CD4-positive, alpha-beta T cell (primary cell): Measurements from ENCODE around the gene NIPAL1. TPM values are rescaled to one million over a fixed set of nuclear protein-coding genes. Genes with fewer than 3 reads are reported as not detected.

Source experiments
- ATAC-seq: fragments of 200-7000 bp; cut with Tn5 transposase; one replicate; pipeline ENCODE4 v1.10.0; 2022; ENCODE audit warnings: mild to moderate bottlenecking; ENCODE audit not compliant: poor library complexity
- CTCF ChIA-PET: fragments of 350-600 bp; sonication (Branson Sonifier 250); formaldehyde crosslinking; loops from one replicate; lab custom pipeline; 2021; ENCODE audit warnings: antibody characterized with exemption, inconsistent platforms; lab: Charles Lee
- POLR2A ChIA-PET: fragments of 350-600 bp; sonication (Branson Sonifier 250); formaldehyde crosslinking; loops from one replicate; lab custom pipeline; 2021; ENCODE audit warnings: antibody characterized with exemption, inconsistent platforms; lab: Charles Lee
- DNase-seq, 14 experiments: peaks; one replicate each; pipeline ENCODE4 v3.0.0-alpha.2; 2013 to 2020; ENCODE audit warnings: mixed read lengths in 2 of 14
- H3K27ac ChIP-seq, 2 donors: one replicate each; pipeline versions ENCODE4 v1.5.1 to v1.7.0; 2013; ENCODE audit warnings: low read length in 2 of 2, low read depth in 1 of 2, mild to moderate bottlenecking in 1 of 2
- H3K27me3 ChIP-seq, 2 experiments: 1 replicate in 1 of 2; 2 replicates in 1 of 2; pipeline versions ENCODE4 v1.6.1 to v1.7.0; 2013; ENCODE audit warnings: low read length in 2 of 2, control low read depth in 1 of 2, mild to moderate bottlenecking in 1 of 2, moderate library complexity in 1 of 2; ENCODE audit not compliant: insufficient read depth in 2 of 2, control insufficient read depth in 1 of 2
- H3K36me3 ChIP-seq: one replicate; pipeline ENCODE4 v1.6.1; 2013; ENCODE audit warnings: low read length, control low read depth; ENCODE audit not compliant: insufficient read depth
- H3K4me1 ChIP-seq: one replicate; pipeline ENCODE4 v1.6.1; 2013; ENCODE audit warnings: low read length, control low read depth; ENCODE audit not compliant: insufficient read depth
- H3K4me3 ChIP-seq: one replicate; pipeline ENCODE4 v1.5.1; 2013; ENCODE audit warnings: mild to moderate bottlenecking, low read length, moderate library complexity
- H3K9me3 ChIP-seq, 2 experiments: 1 replicate in 1 of 2; 2 replicates in 1 of 2; pipeline versions ENCODE4 v1.6.1 to v1.7.0; 2013; ENCODE audit warnings: low read length in 2 of 2, mild to moderate bottlenecking in 2 of 2, control low read depth in 1 of 2, moderate library complexity in 1 of 2; ENCODE audit not compliant: control insufficient read depth in 1 of 2, insufficient read depth in 1 of 2
- H3K27ac Mint-ChIP-seq: one replicate; pipeline ENCODE4 v1.8.0; 2020; ENCODE audit warnings: mixed read lengths
- H3K27me3 Mint-ChIP-seq: one replicate; pipeline ENCODE4 v1.8.0; 2021; ENCODE audit warnings: mixed read lengths
- H3K36me3 Mint-ChIP-seq: one replicate; pipeline ENCODE4 v1.8.0; 2021; ENCODE audit warnings: low read depth, mixed read lengths
- H3K4me1 Mint-ChIP-seq: one replicate; pipeline ENCODE4 v1.8.0; 2021; ENCODE audit warnings: low read depth, mixed read lengths
- H3K4me3 Mint-ChIP-seq: one replicate; pipeline ENCODE4 v1.8.0; 2020; ENCODE audit warnings: mild to moderate bottlenecking, mixed read lengths
- H3K9me3 Mint-ChIP-seq: one replicate; pipeline ENCODE4 v1.8.0; 2020; ENCODE audit warnings: mixed read lengths
- CTCF ChIP-seq: fragments of 200-600 bp; IDR thresholded peaks from one replicate; pipeline ENCODE4 v1.8.0; 2022; ENCODE audit warnings: antibody characterized with exemption, mild to moderate bottlenecking
- intact Hi-C, 2 experiments: fragments of 100-400 bp; cut with DNase I in 1 of 2; cut with micrococcal nuclease in 1 of 2; formaldehyde crosslinking; loops; one replicate each; pipeline versions ENCODE4 v1.15.1 to v1.9.0; 2023 to 2025; cut with DNase I, micrococcal nuclease
- total RNA-seq, 174 experiments: library from RNA in 2 of 174; stranded (reverse) in 2 of 174; gene quantifications; one replicate each; pipeline ENCODE4 v1.2.3 and lab custom pipeline; 2021 to 2026

Gene NIPAL1
- total RNA-seq, 2 experiments from 2014 or later = 0.45 to 0.85 TPM

DNA sequence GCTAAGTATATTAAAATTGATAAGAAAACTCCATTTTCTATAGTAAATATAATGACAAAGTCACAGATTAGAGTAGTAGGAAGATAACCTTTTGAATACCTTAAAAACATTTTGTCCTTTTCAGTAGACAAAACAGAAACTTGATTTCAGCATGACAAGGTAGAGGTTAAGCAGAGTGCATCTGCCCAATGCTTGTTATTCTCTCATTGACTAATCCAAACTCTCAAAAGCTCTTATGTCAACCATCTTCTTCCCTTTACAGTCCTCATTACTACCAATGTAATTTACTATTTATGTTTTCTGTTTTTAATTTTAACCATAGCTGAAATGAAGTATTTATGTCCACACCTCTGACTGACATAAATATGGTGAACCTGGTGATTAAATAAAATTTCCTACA lies 11.1 kb downstream of the NIPAL1 start:
- no peak for TF ChIP-seq CTCF
- no peak overlapping the region for H3K27ac ChIP-seq
- H3K9me3 Mint-ChIP-seq = no peaks in the 10 kb centered on the region
- intact Hi-C loops = no loop called here
- H3K4me1 ChIP-seq = no peaks in the 10 kb centered on the region
- no peaks in the 10 kb centered on the region for H3K9me3 ChIP-seq
- ChIA-PET CTCF (no interaction called here), POLR2A (interaction anchor here (1.3 kb wide), 1 partner anchor 20 kb away, joined by 3 read pairs; no protein-coding TSS in a partner anchor)
- H3K36me3 Mint-ChIP-seq = no peaks in the 10 kb centered on the region
- no peak for ATAC-seq
- H3K36me3 ChIP-seq = no peaks in the 10 kb centered on the region
- H3K27me3 ChIP-seq = no peaks in the 10 kb centered on the region
- no peaks in the 10 kb centered on the region for H3K4me1 Mint-ChIP-seq
- H3K4me3 Mint-ChIP-seq = no peak overlapping the region
- no peak overlapping the region for H3K27ac Mint-ChIP-seq
- no peak for DNase-seq
- H3K4me3 ChIP-seq = no peak overlapping the region
- no peaks in the 10 kb centered on the region for H3K27me3 Mint-ChIP-seq

DNA sequence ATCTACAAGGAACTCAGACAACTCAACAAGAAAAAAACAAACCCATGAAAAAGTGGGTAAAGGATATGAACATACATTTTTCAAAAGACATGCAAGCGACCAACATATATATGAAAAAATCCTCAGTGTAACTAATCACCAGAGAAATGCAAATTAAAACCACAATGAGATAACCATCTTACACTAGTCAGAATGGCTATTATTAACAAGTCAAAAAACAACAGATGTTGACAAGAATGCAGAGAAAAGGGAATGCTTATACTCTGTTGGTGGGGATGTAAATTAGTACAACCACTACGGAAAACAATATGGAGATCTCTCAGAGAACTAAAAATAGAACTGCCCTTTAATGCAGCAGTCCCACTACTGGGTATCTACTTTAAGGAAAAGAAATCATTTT lies 12.1 kb downstream of the NIPAL1 start:
- H3K4me3 ChIP-seq = no peak overlapping the region
- Mint-ChIP-seq H3K9me3 (no peaks in the 10 kb centered on the region), H3K27ac (no peak overlapping the region), H3K36me3 (no peaks in the 10 kb centered on the region), H3K27me3 (no peaks in the 10 kb centered on the region), H3K4me3 (no peak overlapping the region), H3K4me1 (peaks cover 1% of the 10 kb centered on the region)
- H3K4me1 ChIP-seq = no peaks in the 10 kb centered on the region
- ChIA-PET CTCF (no interaction called here), POLR2A (no interaction called here)
- ATAC-seq (no peak), DNase-seq (no peak)
- intact Hi-C loops = no loop called here
- no peak for TF ChIP-seq CTCF
- H3K27ac ChIP-seq = no peak overlapping the region
- H3K9me3 ChIP-seq = no peaks in the 10 kb centered on the region
- no peaks in the 10 kb centered on the region for H3K36me3 ChIP-seq
- H3K27me3 ChIP-seq = no peaks in the 10 kb centered on the region

DNA sequence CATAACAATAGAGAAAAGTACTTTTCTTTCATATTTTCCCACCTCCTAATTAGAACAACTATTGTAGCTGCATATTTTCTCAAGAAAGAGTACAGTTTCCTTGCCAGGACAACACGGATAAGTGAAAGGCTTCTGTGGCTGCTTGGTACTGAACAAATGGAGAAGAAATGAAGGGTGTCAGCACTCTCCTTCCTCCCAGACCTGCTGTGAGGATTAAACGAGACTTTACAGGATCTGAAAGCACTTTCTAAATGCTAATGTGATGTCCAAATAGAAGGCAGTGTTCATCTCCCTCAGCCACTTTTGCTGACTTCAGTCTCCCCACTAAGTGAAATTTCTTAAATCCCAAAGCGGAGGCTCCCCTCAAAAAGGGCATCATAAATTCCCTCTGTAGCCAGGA lies 13.9 kb downstream of the NIPAL1 start:
- TF ChIP-seq CTCF = no peak
- H3K36me3 ChIP-seq = no peaks in the 10 kb centered on the region
- Mint-ChIP-seq H3K27me3 (no peaks in the 10 kb centered on the region), H3K4me3 (no peak overlapping the region), H3K4me1 (peaks cover 5% of the 10 kb centered on the region), H3K9me3 (no peaks in the 10 kb centered on the region), H3K36me3 (no peaks in the 10 kb centered on the region), H3K27ac (no peak overlapping the region)
- ChIA-PET POLR2A (no interaction called here), CTCF (interaction anchor here (1.0 kb wide), 1 partner anchor 18 kb away, joined by 3 read pairs; no protein-coding TSS in a partner anchor)
- H3K27me3 ChIP-seq = no peaks in the 10 kb centered on the region
- H3K9me3 ChIP-seq = no peaks in the 10 kb centered on the region
- ATAC-seq (no peak), DNase-seq (no peak)
- no peak overlapping the region for H3K27ac ChIP-seq
- peaks cover 3% of the 10 kb centered on the region for H3K4me1 ChIP-seq
- intact Hi-C loops = no loop called here
- H3K4me3 ChIP-seq = no peak overlapping the region
